ENCODE results near the gene GAS2L3. TPM values are rescaled to one million over a fixed set of nuclear protein-coding genes. Genes with fewer than 3 reads are reported as not detected.

GAS2L3 gene
- 1 to 10 TPM; 2.1 to 2.3 TPM for total RNA-seq

GRCh38 chr12:100573292-100574186 is at the start of gene GAS2L3:
TSS of gene GAS2L3 (plus strand) at chr12:100573684. CDS start at chr12:100594905, 21,221 bp downstream.
- no peaks in the 10 kb centered on the region for H3K9me3 ChIP-seq
- 1 to 10% methylated on average over 2 to 68 of the region's 70 CpGs for WGBS, 2 donors
- peak within 1 kb of the TSS; percentile 17 to 41 for H3K4me3 ChIP-seq
- no peak for TF ChIP-seq CTCF (IDR thresholded peaks at IDR 0.05)
- peak in 2 of 3 donors; percentile 56 to 71 for TF ChIP-seq POLR2A (IDR thresholded peaks at IDR 0.05)
- H3K4me1 ChIP-seq: peaks cover 18% of the 10 kb centered on the region
- peak within 1 kb of the TSS in 3 of 4 donors; percentile 42 to 76 (median 71) for H3K27ac ChIP-seq
- H3K36me3 ChIP-seq (replicated peaks in 1 of 2; ENCODE audit: insufficient read depth in 1 of 2, low read depth in 2 of 2): no peaks in the 10 kb centered on the region
- no peaks in the 10 kb centered on the region for H3K27me3 ChIP-seq
- intact Hi-C loops (cut with DNase I): no loop called here
- DNase-seq (peak; percentile 88 to 94 (median 92)), ATAC-seq (peak; percentile 98)

- Histone ChIP-seq H3K27me3 (no peaks in the 10 kb centered on the region), H3K4me3 (no peak overlapping the region), H3K9me3 (no peaks in the 10 kb centered on the region), H3K4me1 (peaks cover 6% of the 10 kb centered on the region), H3K36me3 (replicated peaks in 1 of 2; ENCODE audit: insufficient read depth in 1 of 2, low read depth in 2 of 2) (no peaks in the 10 kb centered on the region), H3K27ac (no peak overlapping the region)
- DNase-seq (no peak), ATAC-seq (no peak)
- TF ChIP-seq POLR2A (IDR thresholded peaks at IDR 0.05) (no peak), CTCF (IDR thresholded peaks at IDR 0.05) (no peak)
- WGBS, 2 donors: 65 to 69% methylated on average over 3 of the region's 3 CpGs
- intact Hi-C loops (cut with DNase I): no loop called here
Observed at GRCh38 chr12:100528034-100528433, 45.5 kb upstream of the GAS2L3 start.

GRCh38 chr12:100528471-100529127 is 44.9 kb upstream of the GAS2L3 start:
- TF ChIP-seq POLR2A (IDR thresholded peaks at IDR 0.05) (no peak), CTCF (IDR thresholded peaks at IDR 0.05) (no peak)
- no peak overlapping the region for H3K4me3 ChIP-seq
- no peaks in the 10 kb centered on the region for H3K27me3 ChIP-seq
- intact Hi-C loops (cut with DNase I): no loop called here
- 38 to 55% methylated on average over 1 of the region's 1 CpG for WGBS, 2 donors
- H3K4me1 ChIP-seq: peaks cover 6% of the 10 kb centered on the region
- DNase-seq: no peak
- H3K36me3 ChIP-seq (replicated peaks in 1 of 2; ENCODE audit: insufficient read depth in 1 of 2, low read depth in 2 of 2): no peaks in the 10 kb centered on the region
- H3K27ac ChIP-seq: peak overlapping the region in 2 of 4 donors; percentile 1 to 52
- ATAC-seq: peak; percentile 55
- no peaks in the 10 kb centered on the region for H3K9me3 ChIP-seq

GRCh38 chr12:100529756-100530350 is 43.6 kb upstream of the GAS2L3 start:
- Histone ChIP-seq H3K4me1 (peaks cover 6% of the 10 kb centered on the region), H3K9me3 (no peaks in the 10 kb centered on the region), H3K27me3 (no peaks in the 10 kb centered on the region), H3K27ac (peak overlapping the region in 1 of 4 donors; percentile 1), H3K4me3 (no peak overlapping the region), H3K36me3 (replicated peaks in 1 of 2; ENCODE audit: insufficient read depth in 1 of 2, low read depth in 2 of 2) (no peaks in the 10 kb centered on the region)
- ATAC-seq (no peak), DNase-seq (no peak)
- WGBS, 2 donors: 87 to 93% methylated on average over 2 of the region's 2 CpGs
- intact Hi-C loops (cut with DNase I): no loop called here
- no peak for TF ChIP-seq CTCF (IDR thresholded peaks at IDR 0.05)
- TF ChIP-seq POLR2A (IDR thresholded peaks at IDR 0.05): no peak
